A673 (cell line): Measurements from ENCODE around the gene GALNT10. TPM values are rescaled to one million over a fixed set of nuclear protein-coding genes. Genes with fewer than 3 reads are reported as not detected.

Experiments
- BruUV-seq: library from RNA; stranded (reverse); fragments of 400-500 nt; replicated peaks from 2 replicates; lab custom pipeline; 2021; lab: Mats Ljungman, UMichigan
- CTCF ChIA-PET: fragments of 300-600 bp; sonication (Branson Sonifier 250); formaldehyde crosslinking; loops from one replicate; lab custom pipeline; 2022; ENCODE audit warnings: antibody characterized with exemption; lab: Charles Lee
- POLR2A ChIA-PET: fragments of 300-600 bp; sonication (Branson Sonifier 250); formaldehyde crosslinking; loops from one replicate; lab custom pipeline; 2022; ENCODE audit warnings: antibody characterized with exemption; ENCODE audit not compliant: low non-redundant PET; lab: Charles Lee
- DNase-seq: peaks from one replicate; pipeline ENCODE4 v3.0.0-alpha.2; 2015; ENCODE audit warnings: low spot score
- H3K27ac ChIP-seq: fragments of 200-600 bp; sonication (generic); 2 replicates; pipeline ENCODE4 v1.5.1; 2016; ENCODE audit warnings: mixed run types, low read depth, mild to moderate bottlenecking, mixed read lengths, antibody characterized with exemption, low read length; ENCODE audit not compliant: poor library complexity, severe bottlenecking
- H3K27me3 ChIP-seq: fragments of 200-600 bp; sonication (generic); replicated peaks from 2 replicates; pipeline ENCODE4 v1.6.1; 2017; ENCODE audit warnings: mixed run types, low read depth, mild to moderate bottlenecking, mixed read lengths, antibody characterized with exemption, low read length; ENCODE audit not compliant: insufficient read depth, poor library complexity
- H3K36me3 ChIP-seq: fragments of 200-600 bp; sonication (generic); 2 replicates; pipeline ENCODE4 v1.6.1; 2016; ENCODE audit warnings: mixed run types, mild to moderate bottlenecking, mixed read lengths, antibody characterized with exemption, low read length; ENCODE audit not compliant: insufficient read depth, poor library complexity, severe bottlenecking
- H3K4me1 ChIP-seq: fragments of 200-600 bp; sonication (generic); 2 replicates; pipeline ENCODE4 v1.6.1; 2017; ENCODE audit warnings: mixed run types, mild to moderate bottlenecking, mixed read lengths, antibody characterized with exemption, low read length; ENCODE audit not compliant: insufficient read depth, poor library complexity, severe bottlenecking
- H3K4me3 ChIP-seq: fragments of 200-600 bp; sonication (generic); 2 replicates; pipeline ENCODE4 v1.5.1; 2016; ENCODE audit warnings: low read depth, mixed run types, mild to moderate bottlenecking, mixed read lengths, low read length; ENCODE audit not compliant: poor library complexity, severe bottlenecking
- H3K9me3 ChIP-seq: fragments of 200-600 bp; sonication (generic); 2 replicates; pipeline ENCODE4 v1.6.1; 2016; ENCODE audit warnings: mixed run types, low read depth, mild to moderate bottlenecking, mixed read lengths, antibody characterized with exemption, low read length; ENCODE audit not compliant: poor library complexity, severe bottlenecking
- CTCF ChIP-seq: fragments of 300-800, 200-600 bp; sonication (generic); conservative IDR thresholded peaks from 2 replicates; pipeline ENCODE4 v1.5.1; 2017; ENCODE audit warnings: low read depth, mild to moderate bottlenecking, antibody characterized with exemption, low read length, moderate library complexity, mixed read lengths
- EZH2 ChIP-seq: fragments of 200-600 bp; sonication (generic); IDR thresholded peaks from 2 replicates; pipeline ENCODE4 v1.6.1; 2017; ENCODE audit warnings: borderline replicate concordance, low read depth, mild to moderate bottlenecking, mixed read lengths, antibody characterized with exemption, low read length; ENCODE audit not compliant: poor library complexity, severe bottlenecking
- intact Hi-C: fragments of 100-400 bp; cut with micrococcal nuclease; formaldehyde crosslinking; loops from one replicate; pipeline ENCODE4 v1.10.0; 2022; ENCODE audit not compliant: unreplicated experiment
- total RNA-seq: library from RNA; stranded (reverse); gene quantifications from 2 replicates; pipeline ENCODE4 v1.2.3, GENCODE V29; 2021

The GALNT10 gene
- total RNA-seq, 1 experiment from 2014 or later, result 17.9 TPM

- ChIA-PET CTCF (no interaction called here), POLR2A (no interaction called here)
- no TSS peak for BruUV-seq
Measured at GRCh38 chr5:154370813-154371212, 180.3 kb downstream of the GALNT10 start.

GRCh38 chr5:154371687-154372086 lies 181.2 kb downstream of the GALNT10 start:
- peak; percentile 83 for DNase-seq
- POLR2A ChIA-PET, result no interaction called here
- Histone ChIP-seq H3K9me3 (no peaks in the 10 kb centered on the region), H3K4me1 (peaks cover 51% of the 10 kb centered on the region), H3K27me3 (no peaks in the 10 kb centered on the region), H3K27ac (peak overlapping the region; percentile 18), H3K36me3 (no peaks in the 10 kb centered on the region), H3K4me3 (no peak overlapping the region)
- TF ChIP-seq EZH2, result no peak
- no peak for TF ChIP-seq CTCF
- intact Hi-C loops, result no loop called here
- no TSS peak for BruUV-seq
- CTCF ChIA-PET, result no interaction called here

More at GRCh38 chr5:154370813-154371212, 180.3 kb downstream of the GALNT10 start:
- intact Hi-C loops, result no loop called here
- Histone ChIP-seq H3K9me3 (no peaks in the 10 kb centered on the region), H3K4me1 (peaks cover 51% of the 10 kb centered on the region), H3K27ac (peak overlapping the region; percentile 18), H3K36me3 (no peaks in the 10 kb centered on the region), H3K4me3 (no peak overlapping the region), H3K27me3 (no peaks in the 10 kb centered on the region)
- TF ChIP-seq EZH2 (no peak), CTCF (no peak)
- no peak for DNase-seq

GRCh38 chr5:154372661-154373060 lies 182.1 kb downstream of the GALNT10 start:
- DNase-seq, result no peak
- no peak overlapping the region for H3K4me3 ChIP-seq
- no TSS peak for BruUV-seq
- H3K36me3 ChIP-seq, result no peaks in the 10 kb centered on the region
- TF ChIP-seq EZH2, result no peak
- no peak overlapping the region for H3K27ac ChIP-seq
- CTCF ChIA-PET, result no interaction called here
- no peaks in the 10 kb centered on the region for H3K9me3 ChIP-seq
- peaks cover 47% of the 10 kb centered on the region for H3K4me1 ChIP-seq
- intact Hi-C loops, result no loop called here
- no peaks in the 10 kb centered on the region for H3K27me3 ChIP-seq
- POLR2A ChIA-PET, result no interaction called here

- no peak for DNase-seq
- intact Hi-C loops, result no loop called here
- Histone ChIP-seq H3K27me3 (no peaks in the 10 kb centered on the region), H3K27ac (no peak overlapping the region), H3K4me3 (no peak overlapping the region), H3K36me3 (no peaks in the 10 kb centered on the region), H3K9me3 (no peaks in the 10 kb centered on the region), H3K4me1 (peaks cover 41% of the 10 kb centered on the region)
- TF ChIP-seq CTCF, result no peak
- no peak for TF ChIP-seq EZH2
- no TSS peak for BruUV-seq
- ChIA-PET CTCF (no interaction called here), POLR2A (interaction anchor here (0.5 kb wide), 1 partner anchor 141 kb away, joined by 3 read pairs; no protein-coding TSS in a partner anchor)
Measured at GRCh38 chr5:154373326-154373725, 182.8 kb downstream of the GALNT10 start.
